PFSK-1 (cell line): ENCODE data around the gene POGZ.

ENCODE experiments used
- FOXP2 ChIP-seq: optimal IDR thresholded peaks from 2 replicates; pipeline ENCODE3; 2011; ENCODE audit warnings: borderline replicate concordance, control low read depth, inconsistent platforms; ENCODE audit not compliant: insufficient read depth; ENCODE audit errors: extremely low read length, extremely low read depth
- POLR2AphosphoS5 ChIP-seq: IDR thresholded peaks from 2 replicates; pipeline ENCODE4 v1.6.1; 2012; ENCODE audit warnings: low read depth, mild to moderate bottlenecking, control low read depth, low read length, moderate library complexity
- REST ChIP-seq, 2 experiments: IDR thresholded peaks; 2 replicates each; pipeline versions ENCODE4 v1.6.1 to v1.8.0; 2011 to 2012; ENCODE audit warnings: low read depth in 2 of 2, low read length in 2 of 2, control low read depth in 1 of 2, inconsistent platforms in 1 of 2, mild to moderate bottlenecking in 1 of 2, moderate library complexity in 1 of 2; ENCODE audit not compliant: insufficient read depth in 1 of 2
- SIN3A ChIP-seq: IDR thresholded peaks from 2 replicates; pipeline ENCODE4 v1.6.1; 2012; ENCODE audit warnings: mild to moderate bottlenecking, low read length, moderate library complexity, borderline replicate concordance; ENCODE audit not compliant: insufficient read depth
- TAF1 ChIP-seq: IDR thresholded peaks from 2 replicates; pipeline ENCODE4 v1.6.1; 2012; ENCODE audit warnings: low read length, control low read depth, borderline replicate concordance; ENCODE audit not compliant: insufficient read depth

- TF ChIP-seq TAF1 (no peak), REST (IDR thresholded peaks at IDR 0.05; ENCODE audit: insufficient read depth in 1 of 2, low read depth in 2 of 2, low read length in 2 of 2) (no peak), POLR2AphosphoS5 (no peak), SIN3A (no peak), FOXP2 (no peak)
Observed at GRCh38 chr1:151419819-151420218, 39.5 kb downstream of the POGZ start.
